B cell (primary cell): ENCODE measurements around the gene SMIM45.

Experiments used
- ATAC-seq: fragments of 200-7000 bp; cut with Tn5 transposase; one replicate; pipeline ENCODE4 v1.10.0; 2021; ENCODE audit warnings: low read depth, mild to moderate bottlenecking, moderate number of reproducible peaks, moderate library complexity
- CTCF ChIA-PET: fragments of 350-600 bp; sonication (Branson Sonifier 250); formaldehyde crosslinking; loops from one replicate; lab custom pipeline; 2021; ENCODE audit warnings: antibody characterized with exemption, inconsistent platforms; lab: Charles Lee
- POLR2A ChIA-PET: fragments of 350-600 bp; sonication (Branson Sonifier 250); formaldehyde crosslinking; loops from one replicate; lab custom pipeline; 2021; ENCODE audit warnings: antibody characterized with exemption; lab: Charles Lee
- DNase-seq: peaks from one replicate; pipeline ENCODE4 v3.0.0; 2013
- H2AFZ ChIP-seq: 2 replicates; pipeline ENCODE4 v1.6.1; 2012; ENCODE audit warnings: mild to moderate bottlenecking, low read depth, low read length; ENCODE audit not compliant: insufficient read depth, poor library complexity, severe bottlenecking
- H3K27ac ChIP-seq, 2 donors: 1 replicate in 1 of 2; 2 replicates in 1 of 2; pipeline ENCODE4 v1.5.1; 2012 to 2013; ENCODE audit warnings: low read length in 2 of 2, mild to moderate bottlenecking in 2 of 2, moderate library complexity in 1 of 2
- H3K27me3 ChIP-seq, 4 experiments: fragments of 200-600 bp in 1 of 4; sonication (generic) in 1 of 4; replicated peaks in 1 of 4; 1 replicate in 2 of 4; 2 replicates in 2 of 4; pipeline versions ENCODE4 v1.6.1 to v1.7.0; 2013 to 2016; ENCODE audit warnings: low read length in 3 of 4, mild to moderate bottlenecking in 2 of 4, mixed read lengths in 1 of 4, moderate library complexity in 1 of 4; ENCODE audit not compliant: insufficient read depth in 4 of 4, control insufficient read depth in 3 of 4; ENCODE audit errors: control extremely low read depth in 1 of 4
- H3K36me3 ChIP-seq, 2 experiments: replicated peaks in 1 of 2; 1 replicate in 1 of 2; 2 replicates in 1 of 2; pipeline versions ENCODE4 v1.6.1 to v1.7.1; 2013; ENCODE audit warnings: low read length in 1 of 2; ENCODE audit not compliant: insufficient read depth in 2 of 2, control insufficient read depth in 1 of 2; ENCODE audit errors: control extremely low read depth in 1 of 2, extremely low read depth in 1 of 2
- H3K4me1 ChIP-seq, 2 donors: fragments of 200-600 bp in 1 of 2; sonication (generic) in 1 of 2; 1 replicate in 1 of 2; 2 replicates in 1 of 2; pipeline versions ENCODE4 v1.5.1 to v1.6.1; 2013 to 2017; ENCODE audit warnings: low read length in 2 of 2; ENCODE audit not compliant: control insufficient read depth in 2 of 2, insufficient read depth in 2 of 2
- H3K4me2 ChIP-seq: replicated peaks from 2 replicates; pipeline ENCODE3; 2012; ENCODE audit warnings: mild to moderate bottlenecking, low read depth, low read length; ENCODE audit not compliant: poor library complexity, severe bottlenecking
- H3K4me3 ChIP-seq, 5 experiments: fragments of 200-600 bp in 1 of 5; sonication (generic) in 1 of 5; 1 replicate in 3 of 5; 2 replicates in 2 of 5; pipeline versions ENCODE4 v1.5.1 to v1.7.0; 2011 to 2016; ENCODE audit warnings: low read length in 4 of 5, mild to moderate bottlenecking in 4 of 5, low read depth in 2 of 5, control low read depth in 1 of 5, moderate library complexity in 1 of 5; ENCODE audit not compliant: insufficient read depth in 1 of 5; ENCODE audit errors: control extremely low read depth in 1 of 5, extremely low read depth in 1 of 5
- H3K79me2 ChIP-seq: fragments of 200-600 bp; sonication (generic); one replicate; pipeline ENCODE4 v1.6.0; 2016; ENCODE audit warnings: low read length; ENCODE audit not compliant: control insufficient read depth, insufficient read depth
- H3K9ac ChIP-seq: fragments of 200-600 bp; sonication (generic); 2 replicates; pipeline ENCODE4 v1.6.1; 2017; ENCODE audit warnings: mild to moderate bottlenecking, low read length, moderate library complexity
- H3K9me3 ChIP-seq, 3 donors: one replicate each; pipeline versions ENCODE4 v1.6.1 to v1.7.1; 2013; ENCODE audit warnings: low read length in 2 of 3; ENCODE audit not compliant: control insufficient read depth in 2 of 3, insufficient read depth in 1 of 3; ENCODE audit errors: control extremely low read depth in 1 of 3
- H4K20me1 ChIP-seq: 2 replicates; pipeline ENCODE4 v1.6.0; 2012; ENCODE audit warnings: mild to moderate bottlenecking, low read length; ENCODE audit not compliant: insufficient read depth, control insufficient read depth, poor library complexity, severe bottlenecking
- H3K27ac Mint-ChIP-seq: one replicate; pipeline ENCODE4 v1.8.0; 2021; ENCODE audit warnings: mixed read lengths
- H3K27me3 Mint-ChIP-seq: one replicate; pipeline ENCODE4 v1.8.0; 2021; ENCODE audit warnings: mixed read lengths
- H3K4me1 Mint-ChIP-seq: one replicate; pipeline ENCODE4 v1.8.0; 2021; ENCODE audit warnings: mixed read lengths
- H3K4me3 Mint-ChIP-seq: one replicate; pipeline ENCODE4 v1.8.0; 2021; ENCODE audit warnings: mixed read lengths
- H3K9me3 Mint-ChIP-seq: one replicate; pipeline ENCODE4 v1.8.0; 2022; ENCODE audit warnings: mixed read lengths; ENCODE audit not compliant: insufficient read depth
- CTCF ChIP-seq: fragments of 200-600 bp; IDR thresholded peaks from one replicate; pipeline ENCODE4 v1.8.0; 2022; ENCODE audit warnings: antibody characterized with exemption, mild to moderate bottlenecking
- EZH2 ChIP-seq: IDR thresholded peaks from 2 replicates; pipeline ENCODE4 v1.6.1; 2012; ENCODE audit warnings: borderline replicate concordance, low read depth, mild to moderate bottlenecking, moderate library complexity, low read length; ENCODE audit not compliant: insufficient read depth, poor library complexity, severe bottlenecking
- WGBS: methylation state at CpG from one replicate; pipeline ENCODE4 v1.1.5; 2013; ENCODE audit warnings: missing lambda C conversion rate; ENCODE audit not compliant: insufficient coverage; 5-methylcytosine and 5-hydroxymethylcytosine counted together
- intact Hi-C: fragments of 100-400 bp; cut with micrococcal nuclease; formaldehyde crosslinking; loops from one replicate; pipeline ENCODE4 v1.10.0; 2022

Gene SMIM45

DNA sequence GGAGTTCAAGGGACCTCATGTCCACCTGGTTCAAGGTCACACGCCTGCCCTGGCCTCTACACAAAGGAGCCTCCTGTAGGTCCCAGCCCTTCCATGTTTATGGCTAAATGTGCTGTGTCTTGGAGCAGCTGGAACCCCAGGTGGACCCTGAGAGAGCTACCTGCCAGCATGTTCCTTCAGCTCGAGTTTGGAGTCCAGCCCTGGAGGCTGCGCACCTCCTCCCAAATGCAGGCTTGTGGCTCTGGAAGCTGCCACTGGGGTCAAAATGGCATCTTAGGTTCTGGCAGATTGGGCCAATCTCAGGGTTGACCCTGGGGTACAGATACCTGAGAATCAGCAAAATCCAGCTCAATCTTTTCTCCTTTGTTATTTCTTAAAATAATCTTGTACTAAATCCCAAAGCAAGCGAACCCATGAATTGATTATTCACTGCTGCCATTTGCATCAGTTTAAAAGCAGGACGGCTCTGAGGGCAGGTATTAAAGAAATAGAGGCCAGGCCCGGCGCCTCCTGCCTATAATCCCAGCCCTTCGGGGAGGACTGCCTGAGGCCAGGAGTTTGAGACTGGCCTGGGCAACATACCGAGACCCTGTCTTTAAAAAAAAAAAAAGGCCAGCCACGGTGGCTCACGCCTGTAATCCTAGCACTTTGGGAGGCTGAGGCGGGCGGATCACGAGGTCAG lies 28.2 kb upstream of the SMIM45 start:
- Histone ChIP-seq H3K27ac (peak overlapping the region; percentile 94 to 95), H3K9me3 (peaks cover 0 to 13% (median 0%) of the 10 kb centered on the region in 3 donors), H4K20me1 (peaks cover 33% of the 10 kb centered on the region), H3K4me1 (peaks cover 72 to 86% of the 10 kb centered on the region in 2 donors), H2AFZ (no peak overlapping the region), H3K79me2 (peaks cover 65% of the 10 kb centered on the region), H3K36me3 (peaks cover 0 to 32% of the 10 kb centered on the region in 2 experiments), H3K27me3 (no peaks in the 10 kb centered on the region), H3K4me3 (peak overlapping the region in 3 of 5 experiments; percentile 5 to 20 (median 10)), H3K9ac (peak overlapping the region; percentile 36), H3K4me2 (peak overlapping the region; percentile 60)
- POLR2A ChIA-PET: interaction anchor here (0.5 to 16.8 kb wide), 9 partner anchors 11 to 1226 kb away, joined by 3 to 960 read pairs (median 9); no protein-coding TSS in a partner anchor
- CTCF ChIA-PET: interaction anchor here (0.6 to 17.9 kb wide), 5 partner anchors 14 to 501 kb away, joined by 3 to 499 read pairs (median 3); no protein-coding TSS in a partner anchor
- Mint-ChIP-seq H3K4me3 (peak overlapping the region; percentile 100), H3K9me3 (no peaks in the 10 kb centered on the region), H3K27ac (peak overlapping the region; percentile 99), H3K4me1 (peaks cover 71% of the 10 kb centered on the region), H3K27me3 (no peaks in the 10 kb centered on the region)
- TF ChIP-seq EZH2: no peak
- no peak for TF ChIP-seq CTCF
- intact Hi-C loops: no loop called here
- ATAC-seq (no peak), DNase-seq (no peak)
- 82% methylated on average over 9 of the region's 14 CpGs for WGBS
